ENCODE measurements around the gene RPP25. TPM values are rescaled to one million over a fixed set of nuclear protein-coding genes. Genes with fewer than 3 reads are reported as not detected.
"Not testable (repeated sequence)": the region's sequence is repeated elsewhere in the genome, so short reads cannot be mapped to it uniquely, and the experiment has no call there.

RPP25 gene
- total RNA-seq, 1 donor from 2014 or later, result 4.3 TPM

DNA sequence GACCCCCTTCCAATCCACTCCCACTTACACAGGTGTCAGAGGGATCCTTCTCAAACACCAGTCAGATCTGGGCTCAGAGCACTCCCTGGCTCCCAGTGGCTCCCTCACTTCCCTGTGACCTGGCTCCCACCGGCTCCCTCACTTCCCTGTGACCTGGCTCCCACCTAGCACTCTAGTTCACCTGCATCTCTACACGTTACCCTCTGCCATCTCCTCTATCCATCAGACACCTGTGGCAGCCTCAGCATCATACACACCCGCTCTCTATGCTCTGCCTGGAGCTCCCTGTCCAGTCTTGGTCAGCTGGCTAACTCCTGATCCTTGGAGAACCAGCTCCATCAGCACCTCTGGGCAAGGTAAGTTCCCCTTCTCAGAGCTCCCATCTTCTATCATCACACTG is 5.6 kb downstream of the RPP25 start:
- TF ChIP-seq, protein P1, sequence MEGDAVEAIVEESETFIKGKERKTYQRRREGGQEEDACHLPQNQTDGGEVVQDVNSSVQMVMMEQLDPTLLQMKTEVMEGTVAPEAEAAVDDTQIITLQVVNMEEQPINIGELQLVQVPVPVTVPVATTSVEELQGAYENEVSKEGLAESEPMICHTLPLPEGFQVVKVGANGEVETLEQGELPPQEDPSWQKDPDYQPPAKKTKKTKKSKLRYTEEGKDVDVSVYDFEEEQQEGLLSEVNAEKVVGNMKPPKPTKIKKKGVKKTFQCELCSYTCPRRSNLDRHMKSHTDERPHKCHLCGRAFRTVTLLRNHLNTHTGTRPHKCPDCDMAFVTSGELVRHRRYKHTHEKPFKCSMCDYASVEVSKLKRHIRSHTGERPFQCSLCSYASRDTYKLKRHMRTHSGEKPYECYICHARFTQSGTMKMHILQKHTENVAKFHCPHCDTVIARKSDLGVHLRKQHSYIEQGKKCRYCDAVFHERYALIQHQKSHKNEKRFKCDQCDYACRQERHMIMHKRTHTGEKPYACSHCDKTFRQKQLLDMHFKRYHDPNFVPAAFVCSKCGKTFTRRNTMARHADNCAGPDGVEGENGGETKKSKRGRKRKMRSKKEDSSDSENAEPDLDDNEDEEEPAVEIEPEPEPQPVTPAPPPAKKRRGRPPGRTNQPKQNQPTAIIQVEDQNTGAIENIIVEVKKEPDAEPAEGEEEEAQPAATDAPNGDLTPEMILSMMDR (IDR thresholded peaks at IDR 0.05), result no peak
- no peak overlapping the region for H3K4me3 Mint-ChIP-seq
- H3K9me3 Mint-ChIP-seq, result no peaks in the 10 kb centered on the region
- no peaks in the 10 kb centered on the region for H3K27me3 Mint-ChIP-seq
- POLR2A ChIA-PET, result interaction anchor here (0.9 to 2.3 kb wide), 4 partner anchors 44 to 320 kb away, joined by 3 to 8 read pairs (median 4); partner anchors contain the start of gene FAM219B
- CTCF ChIA-PET, result interaction anchor here (0.5 to 4.7 kb wide), 28 partner anchors 10 to 580 kb away, joined by 3 to 63 read pairs (median 4); partner anchors contain the start of genes COX5A and ULK3
- no peaks in the 10 kb centered on the region for H3K36me3 Mint-ChIP-seq (ENCODE audit: low read depth)
- intact Hi-C loops (cut with micrococcal nuclease), result loop anchor here (2.0 to 5.0 kb wide), 2 partner anchors 116 to 579 kb away; no protein-coding TSS in a partner anchor
- no peak for DNase-seq
- no peak overlapping the region for H3K27ac Mint-ChIP-seq
- peaks cover 9% of the 10 kb centered on the region for H3K4me1 Mint-ChIP-seq
- ATAC-seq (ENCODE audit: low read depth), result no peak

- intact Hi-C loops (cut with micrococcal nuclease), result loop anchor here (1.0 to 5.0 kb wide), 5 partner anchors 107 to 578 kb away; partner anchors contain the start of gene ULK3
- H3K4me3 Mint-ChIP-seq, result no peak overlapping the region
- H3K27ac Mint-ChIP-seq, result no peak overlapping the region
- TF ChIP-seq, protein P1 (IDR thresholded peaks at IDR 0.05), result peak; percentile 24
- ATAC-seq (ENCODE audit: low read depth) (peak; percentile 99), DNase-seq (peak; percentile 54)
- H3K4me1 Mint-ChIP-seq, result peaks cover 3% of the 10 kb centered on the region
- H3K36me3 Mint-ChIP-seq (ENCODE audit: low read depth), result no peaks in the 10 kb centered on the region
- POLR2A ChIA-PET, result interaction anchor here (0.9 to 2.3 kb wide), 4 partner anchors 44 to 320 kb away, joined by 3 to 8 read pairs (median 4); partner anchors contain the start of gene FAM219B
- no peaks in the 10 kb centered on the region for H3K9me3 Mint-ChIP-seq
- no peaks in the 10 kb centered on the region for H3K27me3 Mint-ChIP-seq
- CTCF ChIA-PET, result interaction anchor here (0.5 to 4.7 kb wide), 31 partner anchors 9 to 579 kb away, joined by 3 to 63 read pairs (median 3); partner anchors contain the start of genes COX5A and ULK3
Observed at GRCh38 chr15:74950078-74950908, 6.3 kb downstream of the RPP25 start.

DNA sequence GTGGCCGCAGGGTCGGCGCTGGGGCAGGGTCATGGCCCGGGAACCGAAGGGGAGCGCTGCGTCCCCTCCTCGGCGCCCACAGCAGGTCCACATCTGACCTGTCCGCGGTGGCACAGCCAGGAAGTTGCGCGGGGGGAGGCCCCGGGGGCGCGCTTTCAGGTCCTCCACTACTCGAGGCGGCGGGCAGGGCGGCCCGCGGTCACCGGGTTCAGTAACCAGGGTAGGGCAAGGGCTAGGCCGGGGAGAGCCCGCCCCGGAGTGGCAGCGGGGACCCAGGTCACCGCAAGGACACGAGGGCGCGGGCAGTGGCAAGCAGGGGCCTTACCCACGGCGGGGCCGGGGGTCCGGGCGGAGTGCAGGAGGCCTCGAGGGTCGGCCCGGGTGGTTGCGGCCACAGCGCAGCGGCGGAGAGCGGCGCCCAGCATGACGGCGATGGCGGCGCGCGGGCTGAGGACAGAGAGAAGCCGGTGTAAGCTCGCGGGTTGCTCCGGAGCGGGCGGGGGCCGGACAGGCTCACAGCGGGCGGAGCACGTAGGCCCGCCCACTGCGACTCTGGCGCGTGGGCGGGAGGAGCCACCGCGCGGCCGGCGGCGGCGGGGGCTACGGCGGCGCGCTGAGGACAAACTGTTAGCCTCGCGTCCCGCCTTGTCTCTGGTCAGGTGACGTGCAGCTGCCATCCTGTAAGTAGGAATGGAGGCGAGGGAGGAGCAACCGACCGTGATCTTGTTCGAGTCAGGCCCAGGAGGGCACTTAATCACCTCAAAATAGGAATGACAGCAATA is 18.8 kb downstream of the RPP25 start, which contains the start of gene COX5A:
Gene COX5A, minus strand, starts transcription at position 484 of the 782 bp plus-strand sequence. Its CDS starts 59 bp downstream, at position 425.
- ChIA-PET POLR2A (interaction anchor here (0.6 to 1.8 kb wide), 21 partner anchors 19 to 702 kb away, joined by 3 to 10 read pairs (median 4); partner anchors contain the start of genes ARID3B, FAM219B, IMP3 and MPI), CTCF (interaction anchor here (1.9 kb wide), 1 partner anchor 12 kb away, joined by 7 read pairs; no protein-coding TSS in a partner anchor)
- TF ChIP-seq, protein P1 (IDR thresholded peaks at IDR 0.05), result no peak
- intact Hi-C loops (cut with micrococcal nuclease), result loop anchor here (1.0 to 5.0 kb wide), 8 partner anchors 19 to 513 kb away; partner anchors contain the start of genes CLK3, EDC3, FAM219B and RPP25
- Mint-ChIP-seq H3K9me3 (no peaks in the 10 kb centered on the region), H3K4me3 (peak within 1 kb of the TSS; percentile 86), H3K27ac (peak within 1 kb of the TSS; percentile 90), H3K4me1 (peaks cover 34% of the 10 kb centered on the region), H3K27me3 (no peaks in the 10 kb centered on the region), H3K36me3 (ENCODE audit: low read depth) (peaks cover 9% of the 10 kb centered on the region)
- ATAC-seq (ENCODE audit: low read depth), result peak; percentile 97
- peak; percentile 86 for DNase-seq

DNA sequence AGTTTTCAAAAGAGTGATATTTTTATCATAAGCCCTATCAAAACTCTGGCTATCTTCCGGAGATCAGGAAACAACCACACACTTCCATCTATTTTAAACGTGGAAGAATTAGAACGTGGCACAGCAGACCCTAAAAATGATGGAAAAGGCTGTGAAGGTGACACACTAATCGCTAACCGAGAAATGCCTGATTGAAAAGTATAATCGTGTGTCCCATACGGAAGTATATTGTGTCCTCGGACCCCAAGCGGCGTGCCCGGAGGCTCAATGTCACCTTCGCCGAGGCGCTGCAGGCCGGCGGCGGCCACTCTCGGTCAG is 19.3 kb downstream of the RPP25 start:
- Mint-ChIP-seq H3K9me3 (no peaks in the 10 kb centered on the region), H3K4me3 (peak overlapping the region; percentile 86), H3K4me1 (peaks cover 36% of the 10 kb centered on the region), H3K27me3 (no peaks in the 10 kb centered on the region), H3K36me3 (ENCODE audit: low read depth) (peaks cover 11% of the 10 kb centered on the region), H3K27ac (peak overlapping the region; percentile 46)
- ATAC-seq (ENCODE audit: low read depth) (no peak), DNase-seq (no peak)
- intact Hi-C loops (cut with micrococcal nuclease), result loop anchor here (5.0 kb wide), 1 partner anchor 240 kb away; the partner anchor contains the start of gene EDC3
- TF ChIP-seq, protein P1 (IDR thresholded peaks at IDR 0.05), result no peak
- POLR2A ChIA-PET, result interaction anchor here (0.6 to 1.8 kb wide), 12 partner anchors 20 to 702 kb away, joined by 3 to 10 read pairs (median 4); partner anchors contain the start of genes FAM219B, IMP3, MPI and RPP25
- CTCF ChIA-PET, result no interaction called here

DNA sequence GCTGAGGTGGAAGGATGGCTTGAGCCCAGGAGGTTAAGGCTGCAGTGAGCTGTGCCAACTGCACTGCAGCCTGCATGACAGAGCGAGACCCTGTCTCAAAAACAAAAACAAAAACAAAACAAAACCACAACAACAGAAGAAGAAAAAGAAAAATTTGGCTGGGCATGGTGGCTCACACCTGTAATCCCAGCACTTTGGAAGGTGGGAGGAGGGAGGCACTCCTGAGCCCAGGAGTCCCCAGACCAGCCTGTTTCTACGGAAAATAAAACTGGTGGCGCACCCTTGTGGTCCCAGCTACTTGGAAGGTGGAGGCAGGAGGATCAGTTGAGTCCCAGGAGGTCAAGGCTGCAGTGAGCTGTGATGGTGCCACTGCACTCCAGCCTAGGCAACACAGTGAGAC is 21.4 kb downstream of the RPP25 start:
- CTCF ChIA-PET, result interaction anchor here (0.9 kb wide), 1 partner anchor 15 kb away, joined by 4 read pairs; no protein-coding TSS in a partner anchor

More for the DNA sequence above, 21.4 kb downstream of the RPP25 start:
- H3K9me3 Mint-ChIP-seq; H3K27me3 Mint-ChIP-seq; DNase-seq; H3K27ac Mint-ChIP-seq; ATAC-seq (ENCODE audit: low read depth): not testable (repeated sequence)
- POLR2A ChIA-PET, result interaction anchor here (1.1 kb wide), 1 partner anchor 45 kb away, joined by 4 read pairs; the partner anchor contains the start of gene MPI
- Mint-ChIP-seq H3K4me1 (peaks cover 41% of the 10 kb centered on the region), H3K36me3 (ENCODE audit: low read depth) (peaks cover 17% of the 10 kb centered on the region), H3K4me3 (peak overlapping the region; percentile 1)
- intact Hi-C loops (cut with micrococcal nuclease), result loop anchor here (5.0 kb wide), 1 partner anchor 238 kb away; the partner anchor contains the start of gene EDC3
